ENCODE data around the gene MYDGF. TPM values are rescaled to one million over a fixed set of nuclear protein-coding genes. Genes with fewer than 3 reads are reported as not detected.

The MYDGF gene
- total RNA-seq, 1 experiment from 2014 or later: 58.2 TPM

- ChIA-PET POLR2A (no interaction called here), CTCF (interaction anchor here (1.0 to 2.1 kb wide), 4 partner anchors 10 to 122 kb away, joined by 3 to 6 read pairs (median 6); no protein-coding TSS in a partner anchor)
- DNase-seq (ENCODE audit: low spot score): no peak
- Mint-ChIP-seq H3K9me3 (no peaks in the 10 kb centered on the region), H3K4me1 (0 out of 2 replicates have a peak, but pooled peaks cover 3% of the 10 kb centered on the region), H3K36me3 (peaks cover 3% of the 10 kb centered on the region; the same call in 1 of the 2 replicates), H3K27ac (no peak overlapping the region), H3K27me3 (ENCODE audit: low read depth) (no peaks in the 10 kb centered on the region), H3K4me3 (no peak overlapping the region)
- TF ChIP-seq ZNF281 (CRISPR knock-in tag; IDR thresholded peaks at IDR 0.05): no peak
- peak; percentile 77 for TF ChIP-seq GTF2I (CRISPR knock-in tag; conservative IDR thresholded peaks at IDR 0.05)
- no peak for ATAC-seq
Measured at GRCh38 chr19:4645718-4646117, 24.4 kb downstream of the MYDGF start.

GRCh38 chr19:4642625-4643024 lies 27.5 kb downstream of the MYDGF start:
- TF ChIP-seq NFYB (CRISPR knock-in tag; conservative IDR thresholded peaks at IDR 0.05; ENCODE audit: low read depth) (no peak), NR1H2 (CRISPR knock-in tag; IDR thresholded peaks at IDR 0.05) (no peak), ZNF512 (CRISPR knock-in tag; IDR thresholded peaks at IDR 0.05; ENCODE audit: borderline replicate concordance) (no peak), ZNF416 (CRISPR knock-in tag; IDR thresholded peaks at IDR 0.05) (no peak), ZSCAN18 (CRISPR knock-in tag; IDR thresholded peaks at IDR 0.05) (no peak), MLX (CRISPR knock-in tag; IDR thresholded peaks at IDR 0.05) (no peak), ZNF232 (CRISPR knock-in tag; IDR thresholded peaks at IDR 0.05) (no peak), OVOL2 (CRISPR knock-in tag; IDR thresholded peaks at IDR 0.05; ENCODE audit: borderline replicate concordance) (no peak), ZNF425 (CRISPR knock-in tag; conservative IDR thresholded peaks at IDR 0.05) (no peak), NFATC4 (CRISPR knock-in tag; IDR thresholded peaks at IDR 0.05) (no peak), GABPB1 (CRISPR knock-in tag; IDR thresholded peaks at IDR 0.05) (no peak)
- ChIA-PET POLR2A (interaction anchor here (0.7 kb wide), 1 partner anchor 238 kb away, joined by 3 read pairs; no protein-coding TSS in a partner anchor), CTCF (interaction anchor here (0.7 to 3.0 kb wide), 2 partner anchors 9 to 118 kb away, joined by 4 to 20 read pairs; no protein-coding TSS in a partner anchor)
- Mint-ChIP-seq H3K9me3 (no peaks in the 10 kb centered on the region), H3K36me3 (peaks cover 3% of the 10 kb centered on the region; the same call in 1 of the 2 replicates), H3K4me3 (no peak overlapping the region), H3K4me1 (peaks cover 13% of the 10 kb centered on the region), H3K27me3 (ENCODE audit: low read depth) (peaks cover 14% of the 10 kb centered on the region), H3K27ac (no peak overlapping the region)
- ATAC-seq (no peak), DNase-seq (ENCODE audit: low spot score) (no peak)

GRCh38 chr19:4641132-4641531 lies 29.0 kb downstream of the MYDGF start:
- H3K4me3 Mint-ChIP-seq: peak overlapping the region; percentile 20; the same call in 1 of the 2 replicates
- no peaks in the 10 kb centered on the region for H3K9me3 Mint-ChIP-seq
- H3K27ac Mint-ChIP-seq: no peak overlapping the region
- peaks cover 16% of the 10 kb centered on the region for H3K4me1 Mint-ChIP-seq
- POLR2A ChIA-PET: no interaction called here
- CTCF ChIA-PET: interaction anchor here (1.3 to 3.0 kb wide), 2 partner anchors 89 to 117 kb away, joined by 3 to 20 read pairs; no protein-coding TSS in a partner anchor
- DNase-seq (ENCODE audit: low spot score): no peak
- no peaks in the 10 kb centered on the region for H3K36me3 Mint-ChIP-seq
- H3K27me3 Mint-ChIP-seq (ENCODE audit: low read depth): peaks cover 27% of the 10 kb centered on the region
- no peak for ATAC-seq
- TF ChIP-seq ZSCAN18 (CRISPR knock-in tag; IDR thresholded peaks at IDR 0.05) (no peak), ZNF532 (CRISPR knock-in tag; IDR thresholded peaks at IDR 0.05; ENCODE audit: borderline replicate concordance) (no peak), GTF2I (CRISPR knock-in tag; conservative IDR thresholded peaks at IDR 0.05) (no peak), ZNF263 (CRISPR knock-in tag; IDR thresholded peaks at IDR 0.05; ENCODE audit: low read depth) (no peak)

Measured in WTC11 (cell line).